Measurements from ENCODE around the gene MOK.
"Not testable (repeated sequence)": the region's sequence is repeated elsewhere in the genome, so short reads cannot be mapped to it uniquely, and the experiment has no call there.

Gene MOK

GRCh38 chr14:102280376-102280962, 24.5 kb downstream of the MOK start:
- no peak for DNase-seq

GRCh38 chr14:102279688-102280348, 25.1 kb downstream of the MOK start:
- no peak for DNase-seq

- DNase-seq: no peak
Measured at GRCh38 chr14:102279282-102279681, 25.7 kb downstream of the MOK start.

GRCh38 chr14:102278631-102278935, 26.4 kb downstream of the MOK start:
- no peak for DNase-seq

- DNase-seq: no peak
Measured at GRCh38 chr14:102277874-102278630, 26.9 kb downstream of the MOK start.

- no peak for DNase-seq
Measured at GRCh38 chr14:102275866-102276265, 29.1 kb downstream of the MOK start.

- no peak for DNase-seq
Measured at GRCh38 chr14:102272392-102272791, 32.6 kb downstream of the MOK start.

GRCh38 chr14:102264775-102265174, 40.2 kb downstream of the MOK start:
- DNase-seq: no peak

- DNase-seq: no peak
Measured at GRCh38 chr14:102264355-102264754, 40.6 kb downstream of the MOK start.

- DNase-seq: no peak
Measured at GRCh38 chr14:102262929-102263462, 42.0 kb downstream of the MOK start.

GRCh38 chr14:102258136-102258535, 46.8 kb downstream of the MOK start:
- DNase-seq: no peak

- DNase-seq: peak in 1 of 2 experiments; percentile 11
Measured at GRCh38 chr14:102256716-102257115, 48.2 kb downstream of the MOK start.

- no peak for DNase-seq
Measured at GRCh38 chr14:102255401-102256190, 49.4 kb downstream of the MOK start.

- DNase-seq: no peak
Measured at GRCh38 chr14:102252834-102253801, 51.8 kb downstream of the MOK start.

- no peak for DNase-seq
Measured at GRCh38 chr14:102251161-102251560, 53.8 kb downstream of the MOK start.

- no peak for DNase-seq
Measured at GRCh38 chr14:102250636-102251035, 54.3 kb downstream of the MOK start.

GRCh38 chr14:102249981-102250380, 55.0 kb downstream of the MOK start:
- DNase-seq: no peak

- DNase-seq: no peak
Measured at GRCh38 chr14:102249041-102249440, 55.9 kb downstream of the MOK start.

GRCh38 chr14:102248121-102248520, 56.8 kb downstream of the MOK start:
- no peak for DNase-seq

- DNase-seq: no peak
Measured at GRCh38 chr14:102246071-102246470, 58.9 kb downstream of the MOK start.

GRCh38 chr14:102243795-102244194, 61.2 kb downstream of the MOK start:
- not testable (repeated sequence) for DNase-seq

- no peak for DNase-seq
Measured at GRCh38 chr14:102241147-102241546, 63.8 kb downstream of the MOK start.
